B cell (primary cell): ENCODE data around the gene PDK2. TPM values are rescaled to one million over a fixed set of nuclear protein-coding genes. Genes with fewer than 3 reads are reported as not detected.

Source experiments
- ATAC-seq: fragments of 200-7000 bp; cut with Tn5 transposase; one replicate; pipeline ENCODE4 v1.10.0; 2021; ENCODE audit warnings: low read depth, mild to moderate bottlenecking, moderate number of reproducible peaks, moderate library complexity
- CTCF ChIA-PET: fragments of 350-600 bp; sonication (Branson Sonifier 250); formaldehyde crosslinking; loops from one replicate; lab custom pipeline; 2021; ENCODE audit warnings: antibody characterized with exemption, inconsistent platforms; lab: Charles Lee
- POLR2A ChIA-PET: fragments of 350-600 bp; sonication (Branson Sonifier 250); formaldehyde crosslinking; loops from one replicate; lab custom pipeline; 2021; ENCODE audit warnings: antibody characterized with exemption; lab: Charles Lee
- DNase-seq: peaks from one replicate; pipeline ENCODE4 v3.0.0; 2013
- H2AFZ ChIP-seq: 2 replicates; pipeline ENCODE4 v1.6.1; 2012; ENCODE audit warnings: mild to moderate bottlenecking, low read depth, low read length; ENCODE audit not compliant: insufficient read depth, poor library complexity, severe bottlenecking
- H3K27ac ChIP-seq, 2 donors: 1 replicate in 1 of 2; 2 replicates in 1 of 2; pipeline ENCODE4 v1.5.1; 2012 to 2013; ENCODE audit warnings: low read length in 2 of 2, mild to moderate bottlenecking in 2 of 2, moderate library complexity in 1 of 2
- H3K27me3 ChIP-seq, 4 experiments: fragments of 200-600 bp in 1 of 4; sonication (generic) in 1 of 4; replicated peaks in 1 of 4; 1 replicate in 2 of 4; 2 replicates in 2 of 4; pipeline versions ENCODE4 v1.6.1 to v1.7.0; 2013 to 2016; ENCODE audit warnings: low read length in 3 of 4, mild to moderate bottlenecking in 2 of 4, mixed read lengths in 1 of 4, moderate library complexity in 1 of 4; ENCODE audit not compliant: insufficient read depth in 4 of 4, control insufficient read depth in 3 of 4; ENCODE audit errors: control extremely low read depth in 1 of 4
- H3K36me3 ChIP-seq, 2 experiments: replicated peaks in 1 of 2; 1 replicate in 1 of 2; 2 replicates in 1 of 2; pipeline versions ENCODE4 v1.6.1 to v1.7.1; 2013; ENCODE audit warnings: low read length in 1 of 2; ENCODE audit not compliant: insufficient read depth in 2 of 2, control insufficient read depth in 1 of 2; ENCODE audit errors: control extremely low read depth in 1 of 2, extremely low read depth in 1 of 2
- H3K4me1 ChIP-seq, 2 donors: fragments of 200-600 bp in 1 of 2; sonication (generic) in 1 of 2; 1 replicate in 1 of 2; 2 replicates in 1 of 2; pipeline versions ENCODE4 v1.5.1 to v1.6.1; 2013 to 2017; ENCODE audit warnings: low read length in 2 of 2; ENCODE audit not compliant: control insufficient read depth in 2 of 2, insufficient read depth in 2 of 2
- H3K4me2 ChIP-seq: replicated peaks from 2 replicates; pipeline ENCODE3; 2012; ENCODE audit warnings: mild to moderate bottlenecking, low read depth, low read length; ENCODE audit not compliant: poor library complexity, severe bottlenecking
- H3K4me3 ChIP-seq, 5 experiments: fragments of 200-600 bp in 1 of 5; sonication (generic) in 1 of 5; 1 replicate in 3 of 5; 2 replicates in 2 of 5; pipeline versions ENCODE4 v1.5.1 to v1.7.0; 2011 to 2016; ENCODE audit warnings: low read length in 4 of 5, mild to moderate bottlenecking in 4 of 5, low read depth in 2 of 5, control low read depth in 1 of 5, moderate library complexity in 1 of 5; ENCODE audit not compliant: insufficient read depth in 1 of 5; ENCODE audit errors: control extremely low read depth in 1 of 5, extremely low read depth in 1 of 5
- H3K79me2 ChIP-seq: fragments of 200-600 bp; sonication (generic); one replicate; pipeline ENCODE4 v1.6.0; 2016; ENCODE audit warnings: low read length; ENCODE audit not compliant: control insufficient read depth, insufficient read depth
- H3K9ac ChIP-seq: fragments of 200-600 bp; sonication (generic); 2 replicates; pipeline ENCODE4 v1.6.1; 2017; ENCODE audit warnings: mild to moderate bottlenecking, low read length, moderate library complexity
- H3K9me3 ChIP-seq, 3 donors: one replicate each; pipeline versions ENCODE4 v1.6.1 to v1.7.1; 2013; ENCODE audit warnings: low read length in 2 of 3; ENCODE audit not compliant: control insufficient read depth in 2 of 3, insufficient read depth in 1 of 3; ENCODE audit errors: control extremely low read depth in 1 of 3
- H4K20me1 ChIP-seq: 2 replicates; pipeline ENCODE4 v1.6.0; 2012; ENCODE audit warnings: mild to moderate bottlenecking, low read length; ENCODE audit not compliant: insufficient read depth, control insufficient read depth, poor library complexity, severe bottlenecking
- H3K27ac Mint-ChIP-seq: one replicate; pipeline ENCODE4 v1.8.0; 2021; ENCODE audit warnings: mixed read lengths
- H3K27me3 Mint-ChIP-seq: one replicate; pipeline ENCODE4 v1.8.0; 2021; ENCODE audit warnings: mixed read lengths
- H3K4me1 Mint-ChIP-seq: one replicate; pipeline ENCODE4 v1.8.0; 2021; ENCODE audit warnings: mixed read lengths
- H3K4me3 Mint-ChIP-seq: one replicate; pipeline ENCODE4 v1.8.0; 2021; ENCODE audit warnings: mixed read lengths
- H3K9me3 Mint-ChIP-seq: one replicate; pipeline ENCODE4 v1.8.0; 2022; ENCODE audit warnings: mixed read lengths; ENCODE audit not compliant: insufficient read depth
- EZH2 ChIP-seq: IDR thresholded peaks from 2 replicates; pipeline ENCODE4 v1.6.1; 2012; ENCODE audit warnings: borderline replicate concordance, low read depth, mild to moderate bottlenecking, moderate library complexity, low read length; ENCODE audit not compliant: insufficient read depth, poor library complexity, severe bottlenecking
- whole genome bisulfite sequencing: methylation state at CpG from one replicate; pipeline ENCODE4 v1.1.5; 2013; ENCODE audit warnings: missing lambda C conversion rate; ENCODE audit not compliant: insufficient coverage; 5-methylcytosine and 5-hydroxymethylcytosine counted together
- intact Hi-C: fragments of 100-400 bp; cut with micrococcal nuclease; formaldehyde crosslinking; loops from one replicate; pipeline ENCODE4 v1.10.0; 2022
- polyA plus RNA-seq: library from polyadenylated mRNA; depleted of rRNA; stranded (reverse); fragments of >200 nt; gene quantifications from 2 replicates; pipeline ENCODE4 v1.2.3, GENCODE V29; 2012
- total RNA-seq, 2 donors: library from RNA; stranded (reverse); fragments of 120-200 nt in 1 of 2; gene quantifications; 1 replicate in 1 of 2; 2 replicates in 1 of 2; pipeline versions ENCODE4 v1.2.3 to v1.2.4, GENCODE V29; 2013 to 2022
- TF ChIP-seq, protein P1 (sequence below): fragments of 200-600 bp; IDR thresholded peaks from one replicate; pipeline ENCODE4 v1.8.0; 2022; ENCODE audit warnings: antibody characterized with exemption, mild to moderate bottlenecking

The PDK2 gene
- total and polyA plus RNA-seq, 2 donors (not counting 1 experiment from before 2014, with no cell fraction given), result 35.2 to 73.2 TPM

DNA sequence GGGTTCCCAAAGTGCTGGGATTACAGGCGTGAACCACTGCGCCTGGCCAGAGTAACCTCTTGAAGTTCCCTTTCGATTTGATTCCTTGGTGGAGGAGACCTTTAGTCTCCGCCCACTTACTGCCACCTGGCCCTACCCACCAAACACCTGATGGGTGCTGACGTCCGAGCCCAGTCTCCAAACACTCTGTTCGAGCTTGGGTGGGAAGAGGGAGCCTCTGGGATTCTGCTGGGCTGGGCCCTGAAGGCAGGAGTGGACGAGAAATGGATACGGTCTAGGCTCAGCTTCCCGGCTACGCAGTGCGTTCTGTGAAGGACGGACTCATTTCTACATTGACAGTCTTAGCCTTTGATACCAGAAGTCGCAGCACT lies 40.1 kb upstream of the PDK2 start:
- no peaks in the 10 kb centered on the region for H3K9me3 Mint-ChIP-seq
- TF ChIP-seq EZH2, result no peak
- TF ChIP-seq, protein P1, sequence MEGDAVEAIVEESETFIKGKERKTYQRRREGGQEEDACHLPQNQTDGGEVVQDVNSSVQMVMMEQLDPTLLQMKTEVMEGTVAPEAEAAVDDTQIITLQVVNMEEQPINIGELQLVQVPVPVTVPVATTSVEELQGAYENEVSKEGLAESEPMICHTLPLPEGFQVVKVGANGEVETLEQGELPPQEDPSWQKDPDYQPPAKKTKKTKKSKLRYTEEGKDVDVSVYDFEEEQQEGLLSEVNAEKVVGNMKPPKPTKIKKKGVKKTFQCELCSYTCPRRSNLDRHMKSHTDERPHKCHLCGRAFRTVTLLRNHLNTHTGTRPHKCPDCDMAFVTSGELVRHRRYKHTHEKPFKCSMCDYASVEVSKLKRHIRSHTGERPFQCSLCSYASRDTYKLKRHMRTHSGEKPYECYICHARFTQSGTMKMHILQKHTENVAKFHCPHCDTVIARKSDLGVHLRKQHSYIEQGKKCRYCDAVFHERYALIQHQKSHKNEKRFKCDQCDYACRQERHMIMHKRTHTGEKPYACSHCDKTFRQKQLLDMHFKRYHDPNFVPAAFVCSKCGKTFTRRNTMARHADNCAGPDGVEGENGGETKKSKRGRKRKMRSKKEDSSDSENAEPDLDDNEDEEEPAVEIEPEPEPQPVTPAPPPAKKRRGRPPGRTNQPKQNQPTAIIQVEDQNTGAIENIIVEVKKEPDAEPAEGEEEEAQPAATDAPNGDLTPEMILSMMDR, result no peak
- POLR2A ChIA-PET, result no interaction called here
- WGBS, result 6% methylated on average over 12 of the region's 14 CpGs
- H3K4me3 ChIP-seq, result peak overlapping the region; percentile 40 to 80 (median 64)
- intact Hi-C loops, result loop anchor here (1.0 kb wide), 1 partner anchor 28 kb away; no protein-coding TSS in a partner anchor
- peak overlapping the region; percentile 75 for H3K27ac Mint-ChIP-seq
- H4K20me1 ChIP-seq, result no peaks in the 10 kb centered on the region
- H3K4me2 ChIP-seq, result peak overlapping the region; percentile 99
- DNase-seq, result peak; percentile 53
- ATAC-seq, result no peak
- peaks cover 11 to 15% of the 10 kb centered on the region in 2 donors for H3K4me1 ChIP-seq
- H3K27me3 ChIP-seq, result peaks cover 0 to 43% (median 3%) of the 10 kb centered on the region in 4 experiments
- peak overlapping the region; percentile 75 for H3K9ac ChIP-seq
- peak overlapping the region; percentile 92 for H3K4me3 Mint-ChIP-seq
- peaks cover 17% of the 10 kb centered on the region for H3K27me3 Mint-ChIP-seq
- no peaks in the 10 kb centered on the region for H3K36me3 ChIP-seq
- peaks cover 22% of the 10 kb centered on the region for H3K4me1 Mint-ChIP-seq
- H3K79me2 ChIP-seq, result no peaks in the 10 kb centered on the region
- H2AFZ ChIP-seq, result peak overlapping the region; percentile 93
- CTCF ChIA-PET, result interaction anchor here (3.3 to 3.7 kb wide), 3 partner anchors 29 to 57 kb away, joined by 13 to 25 read pairs (median 15); no protein-coding TSS in a partner anchor
- H3K27ac ChIP-seq, result no peak overlapping the region
- peaks cover 0 to 3% (median 0%) of the 10 kb centered on the region in 3 donors for H3K9me3 ChIP-seq
